ENCODE data around the gene AEN.
A peak's percentile ranks its signal among the peaks of the same experiment; 100 is the strongest.

The AEN gene, protein sequence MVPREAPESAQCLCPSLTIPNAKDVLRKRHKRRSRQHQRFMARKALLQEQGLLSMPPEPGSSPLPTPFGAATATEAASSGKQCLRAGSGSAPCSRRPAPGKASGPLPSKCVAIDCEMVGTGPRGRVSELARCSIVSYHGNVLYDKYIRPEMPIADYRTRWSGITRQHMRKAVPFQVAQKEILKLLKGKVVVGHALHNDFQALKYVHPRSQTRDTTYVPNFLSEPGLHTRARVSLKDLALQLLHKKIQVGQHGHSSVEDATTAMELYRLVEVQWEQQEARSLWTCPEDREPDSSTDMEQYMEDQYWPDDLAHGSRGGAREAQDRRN
- 13.4 to 36.0 (median 20.5) reads per million in 17 experiments for total RNA-seq

DNA sequence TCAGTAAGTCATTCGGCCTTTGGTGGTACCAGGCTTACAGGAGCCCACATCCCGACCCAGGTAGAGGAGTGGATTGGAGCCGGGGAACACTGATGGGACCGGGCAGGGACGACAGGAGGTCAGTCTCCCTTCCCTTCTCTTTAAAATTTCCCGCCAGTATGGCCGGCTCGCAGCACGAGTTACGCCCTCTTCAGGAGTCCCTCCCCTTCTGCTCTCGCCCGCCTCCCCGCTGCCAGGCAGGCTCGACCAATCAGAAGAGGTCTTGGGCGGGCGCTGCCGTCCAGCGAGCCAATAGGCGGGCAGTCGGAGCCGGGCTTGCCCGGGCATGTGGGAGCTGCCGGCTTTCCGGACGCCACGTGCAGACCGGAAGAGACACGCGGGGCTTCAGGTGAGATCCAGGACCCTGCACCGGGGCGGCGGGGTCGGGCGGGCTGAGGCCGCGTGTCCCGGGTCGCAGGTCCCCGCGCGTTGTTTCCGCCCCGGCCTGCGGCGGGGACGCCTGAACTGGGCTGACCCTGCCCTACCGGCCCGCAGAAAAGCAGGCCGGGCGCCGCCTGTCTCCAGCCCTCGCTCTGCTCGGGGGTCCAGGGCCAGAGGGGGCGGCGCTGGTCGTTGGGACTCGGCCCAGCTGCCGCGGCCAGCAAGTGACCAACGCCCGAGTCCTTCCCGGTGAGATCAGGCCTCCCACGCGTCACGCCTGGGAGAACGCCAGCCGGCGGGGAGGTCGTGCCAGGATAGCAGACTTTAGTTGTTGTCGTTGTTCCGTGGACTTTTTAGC is at the start of gene AEN:
AEN (plus strand) TSS at position 346 of the 778 bp plus-strand sequence. CDS start 4,870 bp downstream, outside the sequence.
- DNase-seq = peak; percentile 96 to 98 (median 98)

DNA sequence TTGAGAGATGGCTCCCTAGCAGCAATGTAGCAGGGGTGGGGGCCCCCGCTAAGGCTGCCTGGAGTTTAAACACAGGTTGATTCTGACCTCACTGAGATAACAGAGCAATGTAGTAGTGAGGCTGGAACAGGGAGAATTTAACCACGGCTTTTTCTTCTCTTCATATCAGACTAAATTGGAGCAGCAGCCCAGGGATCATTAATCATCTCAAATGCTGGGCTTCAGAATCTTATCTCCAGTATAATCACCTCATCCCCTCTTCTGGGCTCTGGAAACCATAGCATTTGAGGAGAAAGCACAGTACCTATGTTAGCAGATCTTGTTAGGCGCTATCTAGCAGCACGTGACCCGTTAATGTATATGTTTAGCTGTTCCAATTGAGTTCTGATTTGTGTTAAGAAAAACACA is 49.3 kb upstream of the AEN start:
- no peak for DNase-seq

DNA sequence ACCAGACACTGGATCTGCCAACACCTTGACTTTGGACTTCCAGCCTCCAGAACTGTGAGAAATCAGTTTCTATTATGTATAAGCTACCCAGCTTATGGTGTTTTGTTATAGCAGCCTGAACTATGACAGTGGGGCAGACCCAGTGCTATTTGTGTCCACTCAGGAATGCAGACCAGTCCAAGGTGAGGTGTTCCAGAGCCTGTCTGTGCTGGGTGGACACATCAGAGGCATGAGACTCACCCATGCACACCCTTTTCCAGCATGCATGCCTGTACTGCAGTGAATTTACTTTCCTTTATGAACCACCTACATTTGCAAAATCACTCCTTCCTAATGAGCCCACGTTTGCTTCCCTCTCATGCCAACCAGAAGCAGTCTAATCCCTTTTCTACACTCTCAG is 47.1 kb upstream of the AEN start:
- no peak for DNase-seq

DNA sequence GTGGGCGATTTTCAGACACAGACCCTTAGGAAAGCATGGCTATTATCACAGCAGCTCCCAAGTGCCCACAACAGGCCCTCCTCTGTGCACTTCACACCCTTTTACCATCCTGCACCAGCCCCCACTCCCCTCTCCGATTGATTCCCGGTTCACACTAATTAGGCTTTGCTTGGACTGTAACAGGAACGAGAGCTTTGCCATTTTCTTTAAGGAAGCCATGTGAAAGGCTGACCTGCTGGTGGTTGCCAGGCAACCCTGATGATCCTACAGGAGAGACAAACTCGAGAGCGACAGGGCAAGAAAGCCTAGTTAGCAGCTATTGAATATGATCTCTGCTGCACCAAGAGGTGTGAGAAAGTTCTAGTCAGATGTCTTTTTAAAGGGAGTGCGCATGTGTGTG is 46.5 kb upstream of the AEN start:
- no peak for DNase-seq

DNA sequence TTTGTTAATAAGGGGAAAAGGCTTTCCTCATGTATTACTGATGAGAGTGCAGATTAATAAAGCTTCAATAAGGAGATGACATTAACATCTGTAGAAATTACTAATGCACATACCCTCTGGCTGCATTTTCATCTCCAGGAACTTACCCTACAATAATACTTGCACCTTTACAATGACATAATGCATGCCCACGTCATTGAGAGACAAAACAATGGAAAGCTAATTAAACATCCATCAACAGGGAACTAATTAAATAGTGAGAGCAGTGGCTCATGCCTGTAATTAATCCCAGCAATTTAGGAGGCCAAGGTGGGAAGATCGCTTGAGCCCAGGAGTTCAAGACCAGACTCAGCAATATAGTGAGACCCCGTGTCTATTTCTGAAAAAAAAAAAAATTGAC is 41.8 kb upstream of the AEN start:
- DNase-seq = no peak

DNA sequence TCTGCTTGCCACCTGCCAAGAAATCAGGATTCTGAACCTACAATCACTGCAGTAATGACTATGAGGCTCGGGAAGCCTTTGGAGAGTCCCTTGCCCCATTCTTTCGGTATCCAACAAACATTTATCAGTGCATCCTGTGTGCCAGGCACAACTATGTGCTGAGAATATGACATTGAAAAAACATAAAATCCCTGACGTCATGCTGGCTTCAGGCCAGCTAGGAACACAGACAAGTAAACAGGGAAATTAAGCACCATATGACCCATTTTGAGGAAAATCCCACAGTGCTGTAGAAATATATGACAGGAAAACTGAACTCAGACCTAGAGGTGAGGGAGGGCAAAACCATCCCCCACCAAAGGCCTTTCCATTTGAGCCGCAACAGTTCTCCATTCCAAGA is 40.6 kb upstream of the AEN start:
- no peak for DNase-seq

DNA sequence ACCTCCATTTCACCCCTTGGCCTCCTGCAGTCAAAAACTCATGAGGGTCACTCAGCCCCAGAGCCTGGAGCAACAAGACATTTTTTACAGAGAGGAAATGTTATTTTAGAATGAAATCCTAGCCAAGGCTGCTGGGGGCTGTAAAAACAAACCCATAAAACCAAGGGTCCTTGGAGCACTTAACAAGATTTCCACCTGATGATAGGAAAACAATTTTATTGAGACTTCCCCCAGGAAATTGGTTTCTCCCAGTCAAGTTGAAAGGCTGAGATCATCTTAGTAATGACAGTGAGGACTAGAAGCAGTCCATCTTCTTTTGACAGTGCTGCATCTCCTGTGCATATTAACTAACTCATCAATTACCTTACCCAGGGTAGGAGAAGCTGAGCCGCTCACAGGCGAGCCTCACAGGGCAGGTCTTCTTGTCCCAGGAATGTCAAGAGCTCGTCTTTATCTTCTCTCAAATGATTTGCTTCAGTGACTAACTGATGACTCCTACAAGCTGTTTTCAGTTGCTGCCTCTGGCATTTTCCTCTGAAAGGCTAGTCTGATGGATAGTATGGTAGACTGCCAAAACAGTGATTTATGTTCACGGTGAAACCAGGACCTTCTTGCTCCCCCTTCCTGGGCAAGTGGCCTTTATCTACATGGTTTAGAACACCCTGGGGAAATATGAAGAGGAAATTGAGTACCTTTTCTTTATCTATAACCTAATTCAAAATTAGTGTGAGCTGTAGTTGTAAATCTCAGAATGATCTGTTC is 34.6 kb upstream of the AEN start:
- no peak for DNase-seq

DNA sequence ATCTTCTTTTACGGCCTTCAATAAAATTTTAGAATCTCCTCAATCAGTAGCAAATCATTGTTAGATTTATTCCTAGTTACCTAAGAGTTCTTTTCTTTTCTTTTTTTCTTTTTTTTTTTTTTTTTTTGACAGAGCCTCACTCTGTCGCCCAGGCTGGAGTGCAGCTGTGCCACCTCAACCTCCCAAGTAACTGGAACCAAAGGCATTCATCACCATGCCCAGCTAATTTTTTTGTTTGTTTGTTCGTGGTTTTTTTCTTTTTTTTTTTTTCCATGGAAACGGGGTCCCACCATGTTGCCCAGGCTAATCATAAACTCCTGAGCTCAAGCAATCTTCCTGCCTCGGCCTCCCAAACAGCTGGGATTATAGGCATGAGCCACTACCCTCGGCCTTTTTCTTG is 30.4 kb upstream of the AEN start:
- DNase-seq = no peak

DNA sequence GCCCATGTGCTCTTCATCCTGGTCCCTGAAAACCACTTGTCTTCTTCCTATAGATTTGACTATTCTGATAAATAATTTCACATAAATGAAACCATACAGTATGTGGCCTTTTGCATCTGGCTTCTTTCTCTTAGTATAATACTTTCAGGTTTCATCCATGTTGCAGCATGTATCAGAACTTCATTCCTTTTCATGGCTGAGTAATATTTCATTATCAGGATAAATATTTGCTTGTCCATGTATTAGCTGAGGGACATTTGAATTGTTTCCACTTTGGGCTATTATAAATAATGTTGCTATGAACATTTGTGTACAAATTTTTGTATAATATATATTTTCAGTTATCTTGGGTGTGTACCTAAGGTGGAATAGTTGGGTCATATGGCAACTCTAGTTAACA is 29.8 kb upstream of the AEN start:
- DNase-seq = no peak

DNA sequence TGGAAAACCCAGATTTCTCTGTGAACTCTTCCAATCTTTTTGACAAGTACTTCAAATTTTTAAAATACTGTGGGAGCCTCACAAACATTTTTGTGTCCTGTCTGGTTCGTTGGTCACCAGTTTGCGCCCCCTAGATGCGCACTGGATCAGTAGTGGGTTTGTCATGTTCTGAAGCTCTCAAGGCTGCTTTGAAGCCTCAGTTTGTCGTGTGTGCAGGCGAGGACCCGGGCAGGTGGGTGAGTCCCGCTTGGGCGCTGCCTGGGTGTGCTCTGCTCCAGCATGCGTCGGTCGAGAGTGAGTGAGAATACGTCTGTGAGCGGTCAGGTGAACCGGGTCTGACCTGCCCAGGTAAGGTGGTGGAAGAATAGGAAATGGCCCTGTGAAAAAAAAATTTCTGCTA is 17.3 kb upstream of the AEN start:
- no peak for DNase-seq

DNA sequence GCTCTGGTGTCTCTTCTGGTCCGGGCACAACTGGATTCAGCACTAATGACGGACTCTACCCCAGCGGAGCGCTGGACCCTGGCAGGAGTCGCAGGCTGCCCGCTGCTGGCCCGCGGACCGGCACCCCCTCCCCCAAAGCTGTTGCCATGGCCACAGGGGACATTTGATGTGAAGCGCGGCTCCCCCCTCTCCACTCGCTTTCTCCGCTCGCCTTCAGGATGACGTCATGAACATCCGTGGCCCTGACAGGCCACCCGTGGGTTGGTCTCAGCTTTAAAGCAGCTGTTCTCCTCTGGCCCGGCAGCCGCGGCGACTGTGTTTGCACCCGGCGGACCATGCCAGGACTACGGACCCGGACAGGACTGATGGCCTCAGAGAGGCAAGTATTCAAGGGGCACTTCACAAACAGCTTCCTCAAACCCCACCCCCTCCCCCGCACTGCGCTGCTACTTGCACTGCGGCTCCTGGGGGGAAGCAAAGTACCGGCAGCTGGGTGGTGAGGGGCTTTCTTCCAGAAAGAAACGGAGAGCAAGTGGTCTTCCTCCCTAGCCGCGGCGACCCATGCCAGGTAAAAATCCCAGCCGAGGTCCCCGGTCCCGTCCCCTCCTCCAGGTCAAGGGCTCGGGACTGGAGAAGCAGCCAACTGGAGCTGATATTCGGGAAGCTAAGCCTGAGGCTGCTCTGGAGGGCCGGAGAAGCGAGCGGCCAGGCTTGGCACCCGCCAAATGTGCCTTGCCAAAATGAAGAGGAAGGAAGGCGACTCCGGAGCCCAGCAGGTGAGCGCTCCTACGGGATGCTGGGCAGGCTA is 16.6 kb upstream of the AEN start:
- peak in 2 of 4 experiments; percentile 1 to 7 for DNase-seq

DNA sequence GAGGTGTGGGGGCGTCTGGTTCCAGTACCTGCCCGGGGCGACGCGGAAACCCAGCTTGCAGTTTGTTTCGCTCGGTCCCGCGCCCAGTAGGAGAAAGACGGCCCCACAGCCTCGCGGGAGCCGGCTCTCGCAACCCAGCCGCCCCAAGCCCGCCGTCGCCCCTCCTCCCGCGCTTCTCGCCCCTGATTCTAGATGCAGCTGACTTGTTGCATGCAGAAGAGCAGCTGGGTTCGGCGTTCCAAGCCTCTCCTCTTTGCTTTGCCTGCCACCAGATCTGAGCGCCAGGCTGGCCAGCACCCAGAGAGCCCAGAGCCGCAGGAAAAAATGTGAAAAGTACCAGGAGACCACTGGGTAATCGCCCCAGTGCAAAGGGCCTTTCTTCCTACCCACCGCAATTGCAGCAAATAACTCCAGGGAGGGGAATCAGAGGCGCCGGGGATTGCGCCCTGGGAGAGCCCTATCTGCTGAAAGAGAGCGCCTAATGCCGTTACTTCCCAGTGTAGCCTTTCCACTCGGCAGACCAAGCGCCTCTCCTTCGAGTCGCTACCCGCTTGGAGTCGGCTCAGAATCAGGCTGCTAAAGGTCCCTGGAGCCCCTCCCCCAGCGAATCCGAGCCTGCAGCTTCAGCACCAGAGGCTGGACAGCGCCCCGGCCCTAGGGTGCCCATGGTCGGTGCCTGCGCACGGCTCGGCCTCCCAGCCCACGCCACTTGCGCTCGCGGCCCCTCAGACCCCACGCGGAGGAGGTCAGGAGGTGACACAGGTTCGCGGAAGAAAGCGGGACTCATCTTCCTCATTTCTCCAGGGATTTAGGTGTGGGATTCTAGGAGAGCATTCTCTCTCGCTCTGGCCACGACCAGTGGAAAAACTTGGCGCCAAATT is 15.7 kb upstream of the AEN start:
- peak; percentile 13 to 53 (median 36) for DNase-seq

DNA sequence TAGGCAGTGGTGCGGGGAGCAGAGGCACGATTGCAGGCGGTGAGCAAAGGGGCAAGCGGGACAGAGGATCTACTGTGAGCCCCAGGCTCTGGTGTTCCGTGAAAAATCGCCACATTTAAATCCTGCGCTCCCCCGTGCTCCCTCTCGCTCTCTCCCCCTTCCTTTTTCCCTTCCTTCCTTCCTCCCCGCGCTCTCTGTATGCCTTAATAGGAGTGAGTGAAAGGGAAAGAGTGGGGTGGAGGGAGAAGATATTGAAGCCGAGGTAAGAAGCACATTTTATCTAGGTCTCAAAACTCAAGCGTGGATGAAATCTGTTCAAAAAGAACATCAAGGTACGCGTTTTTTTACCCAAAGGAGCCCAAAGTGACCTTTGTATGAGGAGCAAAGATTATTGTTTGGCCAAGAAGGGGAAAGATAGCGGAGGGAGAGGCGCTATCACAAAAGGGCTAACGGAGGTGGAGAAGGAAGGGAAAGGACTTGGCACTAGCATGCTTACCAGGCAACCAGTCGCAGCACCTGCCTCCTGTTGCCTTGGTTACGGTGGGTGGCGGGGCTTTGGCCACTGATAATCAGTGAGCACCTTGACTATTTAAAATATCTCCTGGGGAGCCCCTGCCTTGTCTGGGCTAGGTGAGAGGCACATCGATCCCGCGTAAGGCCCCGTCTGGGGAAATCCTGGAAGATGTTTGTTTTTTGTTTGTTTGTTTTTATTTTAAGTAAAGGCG is 14.9 kb upstream of the AEN start:
- DNase-seq = no peak

DNA sequence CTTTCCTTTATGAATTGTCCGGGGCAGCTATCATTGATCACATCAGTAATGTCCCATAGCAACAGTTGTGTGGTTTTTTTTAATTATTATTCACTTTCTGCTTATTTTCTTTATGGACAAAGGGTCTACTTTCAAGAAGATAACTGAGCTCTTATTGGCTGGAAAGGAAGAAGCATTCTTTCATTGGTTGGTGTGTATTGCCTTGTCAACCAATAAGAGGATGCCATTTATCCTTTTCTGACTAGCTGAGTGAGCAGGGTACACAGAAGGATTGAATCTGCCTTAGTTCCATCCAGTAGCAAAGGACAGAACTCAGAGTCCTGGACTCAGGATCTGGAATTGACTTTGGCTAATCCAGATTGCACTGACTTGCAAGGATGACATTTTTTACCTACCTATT is 13.2 kb upstream of the AEN start:
- no peak for DNase-seq

DNA sequence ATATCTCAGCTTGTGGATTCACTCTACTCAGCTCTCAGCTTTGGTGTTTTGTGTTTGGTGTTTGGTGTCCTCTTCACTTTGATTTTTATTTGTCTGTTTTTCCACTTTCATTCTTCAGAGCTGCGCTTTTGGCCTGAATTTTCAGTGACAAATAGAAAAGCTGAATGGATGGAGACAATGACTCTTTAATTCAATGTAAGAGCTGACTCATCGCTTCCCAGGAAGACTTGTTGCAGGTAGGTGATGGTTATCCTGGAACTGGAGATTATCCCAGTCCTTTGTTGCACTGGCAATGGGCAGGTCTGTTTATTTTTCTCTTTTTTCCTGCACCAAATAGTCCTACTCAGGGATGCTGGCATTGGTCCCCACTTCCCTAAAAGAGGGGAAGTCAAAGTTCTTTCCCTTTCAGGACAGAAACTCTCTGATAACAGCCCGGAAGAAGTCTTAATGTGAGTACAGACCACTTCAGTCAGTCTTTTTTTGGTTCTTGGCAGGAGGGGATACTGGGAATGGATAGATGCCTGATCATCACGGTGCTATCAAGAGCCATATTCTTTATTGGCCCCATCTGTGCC is 12.4 kb upstream of the AEN start:
- no peak for DNase-seq

DNA sequence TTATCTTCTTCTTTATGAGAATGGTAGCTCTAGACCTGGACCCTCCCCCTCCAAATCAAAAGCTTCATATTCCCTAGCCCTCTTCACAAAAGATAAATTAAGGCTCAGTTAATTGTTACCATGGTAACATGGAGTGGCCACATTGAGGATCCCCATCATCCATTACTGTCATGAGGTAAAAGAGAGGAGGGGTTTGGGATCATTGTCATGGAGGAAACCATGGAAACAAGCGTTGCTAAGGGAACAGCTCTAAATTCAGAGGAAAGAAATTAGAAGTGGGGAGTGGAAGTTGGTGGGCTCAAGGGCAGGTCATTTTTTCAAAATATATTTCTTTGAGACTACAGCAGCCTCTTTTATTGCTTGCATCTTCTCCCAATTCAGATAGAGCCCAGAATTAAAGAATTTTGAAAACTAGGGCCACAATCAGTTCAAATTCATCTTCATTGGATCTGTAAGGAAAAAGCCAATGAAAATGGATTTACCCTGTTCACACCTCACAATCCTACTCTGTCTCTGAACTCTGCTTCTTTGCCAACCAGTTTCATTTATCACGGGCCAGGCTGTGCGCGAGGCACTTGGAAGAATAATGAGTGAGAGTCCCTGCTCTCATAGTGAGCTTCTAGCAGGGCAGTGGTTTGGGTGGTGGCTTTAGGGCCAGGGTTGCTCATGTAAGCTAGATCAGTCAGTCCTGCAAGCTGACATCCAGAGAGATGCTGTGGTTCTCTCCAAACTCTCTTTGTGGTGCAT is 11.6 kb upstream of the AEN start:
- no peak for DNase-seq

DNA sequence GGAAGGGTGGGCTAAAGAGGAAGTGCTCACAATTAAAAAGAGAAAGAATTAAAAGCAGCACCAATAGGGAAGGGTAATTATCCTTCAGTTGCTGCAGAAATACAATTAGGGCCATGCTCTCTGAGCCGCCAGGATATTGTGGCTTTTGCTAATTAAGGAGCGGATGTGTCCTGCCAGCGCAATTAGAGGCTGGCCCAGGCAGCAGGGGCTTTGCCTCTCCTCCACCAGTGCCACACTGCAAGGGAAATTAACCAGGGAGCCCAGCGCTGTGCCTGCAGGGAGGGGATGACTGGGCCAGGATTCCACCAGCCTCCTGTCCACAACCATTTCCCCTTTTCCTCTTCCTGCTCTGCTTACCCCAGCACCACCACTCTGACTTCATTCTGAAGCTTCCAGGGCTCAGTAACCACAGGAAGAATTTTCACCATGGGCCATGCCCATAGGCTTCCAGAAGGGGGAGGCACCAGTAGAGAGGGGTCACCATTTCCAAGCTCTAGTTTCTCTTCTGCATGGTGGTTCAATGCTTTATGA is 10.4 kb upstream of the AEN start:
- DNase-seq = peak; percentile 62 to 83 (median 76)

DNA sequence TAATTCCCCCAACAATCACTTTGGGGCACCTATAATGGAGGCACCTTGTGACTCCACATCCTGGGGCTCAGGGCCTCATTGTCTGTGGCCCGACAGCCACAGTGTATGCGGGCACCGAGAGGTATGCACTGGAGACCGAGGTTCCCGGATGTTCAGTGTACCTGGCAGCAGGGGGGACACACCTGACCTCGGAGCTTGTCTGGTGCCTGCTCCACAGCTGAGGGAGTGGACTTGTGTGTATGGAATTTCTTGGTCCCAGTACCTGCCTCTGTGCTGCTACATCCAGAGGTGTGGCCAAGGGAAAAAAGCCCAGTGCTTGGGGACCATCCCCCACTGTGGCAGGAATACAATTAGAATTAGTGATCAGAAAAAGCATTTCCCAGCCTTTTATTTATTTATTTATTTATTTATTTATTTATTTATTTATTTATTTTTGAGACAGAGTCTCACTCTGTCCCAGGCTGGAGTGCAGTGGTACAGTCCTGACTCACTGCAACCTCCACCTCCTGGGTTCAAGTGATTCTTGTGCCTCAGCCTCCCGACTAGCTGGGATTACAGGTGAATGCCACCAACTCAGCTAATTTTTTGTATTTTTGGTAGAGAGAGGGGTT is 8.8 kb upstream of the AEN start:
- DNase-seq = no peak
